Retinal pigment epithelial cell (primary cell): ENCODE data around the gene EIF4G3.
A peak's percentile ranks its signal among the peaks of the same experiment; 100 is the strongest.

Experiments
- DNase-seq: peaks from one replicate; pipeline ENCODE4 v3.0.0-alpha.2; 2010; ENCODE audit warnings: low read depth
- H3K4me3 ChIP-seq: 2 replicates; pipeline ENCODE4 v1.5.1; 2011; ENCODE audit warnings: mild to moderate bottlenecking, low read length, control low read depth, moderate library complexity
- TF ChIP-seq, protein P1 (sequence below): conservative IDR thresholded peaks from 2 replicates; pipeline ENCODE4 v1.5.1; 2011; ENCODE audit warnings: low read depth, low read length, control low read depth, inconsistent platforms

The EIF4G3 gene

DNA sequence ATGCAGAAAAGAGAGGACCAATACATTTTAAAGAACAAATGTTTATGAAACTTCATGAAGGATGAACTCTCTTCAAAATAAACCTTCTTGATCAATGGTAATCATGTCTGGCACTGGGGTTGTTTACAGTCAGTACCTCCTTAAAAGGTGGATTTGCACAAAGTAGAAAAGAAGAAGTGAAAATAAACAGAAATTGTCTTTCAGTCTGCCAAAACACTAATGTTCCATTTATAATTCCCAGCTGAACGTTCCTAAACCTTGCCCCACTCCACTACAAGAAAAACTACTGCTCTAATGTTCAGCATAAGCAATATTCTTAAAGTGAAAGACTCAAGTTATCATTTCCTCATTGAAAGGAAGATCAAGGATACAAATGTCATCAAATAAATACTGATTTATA lies 86.2 kb downstream of the EIF4G3 start:
- TF ChIP-seq, protein P1, sequence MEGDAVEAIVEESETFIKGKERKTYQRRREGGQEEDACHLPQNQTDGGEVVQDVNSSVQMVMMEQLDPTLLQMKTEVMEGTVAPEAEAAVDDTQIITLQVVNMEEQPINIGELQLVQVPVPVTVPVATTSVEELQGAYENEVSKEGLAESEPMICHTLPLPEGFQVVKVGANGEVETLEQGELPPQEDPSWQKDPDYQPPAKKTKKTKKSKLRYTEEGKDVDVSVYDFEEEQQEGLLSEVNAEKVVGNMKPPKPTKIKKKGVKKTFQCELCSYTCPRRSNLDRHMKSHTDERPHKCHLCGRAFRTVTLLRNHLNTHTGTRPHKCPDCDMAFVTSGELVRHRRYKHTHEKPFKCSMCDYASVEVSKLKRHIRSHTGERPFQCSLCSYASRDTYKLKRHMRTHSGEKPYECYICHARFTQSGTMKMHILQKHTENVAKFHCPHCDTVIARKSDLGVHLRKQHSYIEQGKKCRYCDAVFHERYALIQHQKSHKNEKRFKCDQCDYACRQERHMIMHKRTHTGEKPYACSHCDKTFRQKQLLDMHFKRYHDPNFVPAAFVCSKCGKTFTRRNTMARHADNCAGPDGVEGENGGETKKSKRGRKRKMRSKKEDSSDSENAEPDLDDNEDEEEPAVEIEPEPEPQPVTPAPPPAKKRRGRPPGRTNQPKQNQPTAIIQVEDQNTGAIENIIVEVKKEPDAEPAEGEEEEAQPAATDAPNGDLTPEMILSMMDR: no peak
- DNase-seq: no peak
- H3K4me3 ChIP-seq: no peak overlapping the region

DNA sequence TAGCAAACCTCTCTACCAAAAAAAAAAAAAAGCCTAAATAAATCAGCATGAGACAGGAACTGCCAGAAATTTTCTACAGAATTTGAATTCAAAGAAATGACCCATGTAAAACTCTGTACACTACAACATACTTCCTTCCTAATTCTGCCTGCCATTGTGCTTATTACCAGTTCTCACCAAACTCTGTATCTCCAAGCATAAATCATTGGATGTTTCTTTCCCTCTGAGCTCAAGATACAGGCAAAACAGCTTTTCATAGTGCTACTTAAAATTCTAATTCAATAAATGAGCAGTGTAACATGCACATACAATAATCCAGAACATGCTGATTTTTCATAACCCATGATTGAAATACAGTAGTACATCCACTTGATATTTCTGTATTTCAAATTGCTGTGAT lies 87.0 kb downstream of the EIF4G3 start:
- DNase-seq: no peak
- TF ChIP-seq, protein P1: no peak
- no peak overlapping the region for H3K4me3 ChIP-seq

DNA sequence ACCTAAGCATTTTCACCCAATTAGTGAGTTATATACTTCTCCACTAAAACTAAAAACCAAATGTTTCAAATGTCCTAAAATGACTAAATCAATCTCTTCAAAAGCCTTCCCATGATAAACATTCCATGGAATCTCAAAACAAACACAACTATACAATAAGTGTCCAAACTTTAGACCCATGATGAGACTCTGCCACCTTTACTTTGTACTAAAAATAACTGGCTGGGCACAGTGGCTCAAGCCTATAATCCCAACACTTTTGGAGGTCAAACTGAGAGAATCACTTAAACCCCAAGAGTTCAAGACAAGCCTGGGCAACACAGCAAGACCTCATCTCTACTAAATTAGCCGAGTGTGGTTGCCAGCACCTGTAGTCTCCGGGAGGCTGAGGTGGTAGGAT lies 87.4 kb downstream of the EIF4G3 start:
- TF ChIP-seq, protein P1: no peak
- DNase-seq: no peak
- H3K4me3 ChIP-seq: no peak overlapping the region

DNA sequence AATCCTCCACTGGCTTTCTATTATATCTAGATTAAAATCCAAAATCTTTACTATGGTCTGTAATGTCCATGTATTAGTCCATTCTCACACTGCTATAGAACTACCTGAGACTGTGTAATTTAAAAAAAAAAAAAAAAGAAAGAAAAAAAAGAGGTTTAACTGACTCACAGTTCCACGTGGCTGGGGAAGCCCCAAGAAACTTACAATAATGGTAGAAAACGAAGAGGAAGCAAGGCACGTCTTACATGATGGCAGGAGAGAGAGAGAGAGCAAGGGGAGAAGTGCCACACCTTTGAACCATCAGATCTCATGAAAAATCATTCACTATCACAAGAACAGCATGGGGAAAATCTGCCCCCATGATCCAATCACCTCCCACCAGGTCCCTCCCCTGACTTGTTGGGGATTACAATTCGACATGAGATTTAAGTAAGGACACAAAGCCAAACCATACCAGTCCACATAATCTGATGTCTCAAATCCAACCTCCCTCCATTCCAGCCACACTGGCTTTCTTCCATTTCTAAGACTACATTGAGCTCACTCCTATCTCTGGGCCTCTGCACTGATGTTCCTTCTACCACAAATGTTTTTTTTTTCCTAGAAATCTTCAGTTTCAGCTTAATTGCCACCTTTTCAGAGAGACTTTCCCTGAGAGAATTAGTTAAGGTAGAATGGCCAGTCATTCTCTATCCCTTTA lies 92.4 kb downstream of the EIF4G3 start:
- DNase-seq: no peak
- TF ChIP-seq, protein P1: no peak
- no peak overlapping the region for H3K4me3 ChIP-seq

DNA sequence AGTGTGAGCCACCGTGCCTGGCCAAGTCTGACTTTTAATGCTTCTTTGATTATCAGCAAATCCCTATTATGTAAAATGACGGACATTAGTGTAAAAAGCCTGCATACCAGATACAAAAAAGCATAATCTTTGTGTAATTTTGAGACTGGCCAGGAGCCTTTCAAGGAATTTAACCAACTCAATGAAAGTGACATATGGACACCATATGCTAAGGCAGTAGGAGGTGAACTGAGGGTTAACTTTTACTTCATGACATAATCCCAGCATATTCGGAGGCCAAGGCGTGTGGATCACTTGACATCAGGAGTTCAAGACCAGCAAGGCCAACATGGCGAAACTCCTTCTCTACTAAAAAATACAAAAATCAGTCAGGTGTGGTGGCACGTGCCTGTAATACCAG lies 94.6 kb downstream of the EIF4G3 start:
- TF ChIP-seq, protein P1: no peak
- H3K4me3 ChIP-seq: no peak overlapping the region
- DNase-seq: no peak

DNA sequence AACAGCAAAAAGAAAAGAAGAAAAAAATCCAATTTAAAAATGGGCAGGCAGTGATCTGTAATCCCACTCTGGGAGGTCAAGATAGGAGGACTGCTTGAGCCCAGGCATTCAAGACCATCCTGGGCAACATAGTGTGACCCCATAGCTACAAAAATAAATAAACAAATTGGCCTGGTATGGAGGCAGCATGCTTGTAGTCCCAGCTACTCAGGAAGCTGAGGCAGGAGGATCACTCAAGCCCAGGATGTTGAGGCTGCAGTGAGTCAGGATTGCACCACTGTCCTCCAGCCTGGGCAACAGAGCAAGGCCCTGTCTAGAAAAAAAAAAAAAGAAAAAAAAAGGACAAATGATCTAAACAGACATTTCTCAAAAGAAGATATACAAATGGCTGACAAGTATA lies 99.6 kb downstream of the EIF4G3 start:
- TF ChIP-seq, protein P1: no peak
- no peak for DNase-seq
- H3K4me3 ChIP-seq: no peak overlapping the region

DNA sequence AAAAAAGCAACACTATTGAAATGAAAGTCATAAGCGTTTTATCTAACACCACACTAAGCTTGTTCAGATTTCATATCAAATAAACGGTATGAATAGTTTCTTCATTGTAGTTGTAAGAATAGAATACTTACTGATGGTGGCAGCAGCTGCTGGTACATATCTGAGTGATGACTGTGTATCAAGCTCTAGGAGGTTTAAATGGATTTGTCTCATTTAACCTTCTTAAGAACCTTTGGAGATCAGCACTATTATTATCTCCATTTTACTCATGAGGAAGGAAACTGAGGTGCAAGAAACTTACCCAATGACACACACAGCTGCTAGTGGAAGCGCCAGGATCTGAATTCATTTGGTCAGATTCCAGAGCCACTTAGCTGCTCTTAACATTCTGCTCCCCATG lies 104.0 kb downstream of the EIF4G3 start:
- no peak overlapping the region for H3K4me3 ChIP-seq
- peak; percentile 55 for DNase-seq
- TF ChIP-seq, protein P1: peak; percentile 27
